NCI-H446 treated with DMSO at 0.1 percent for 48 hours (cell line): ENCODE data around the gene RAB9B.
"Not testable (repeated sequence)": the region's sequence is repeated elsewhere in the genome, so short reads cannot be mapped to it uniquely, and the experiment has no call there.

Experiments
- DNase-seq: peaks from one replicate; lab custom pipeline; 2025; lab: John Stamatoyannopoulos, UW

The RAB9B gene, protein sequence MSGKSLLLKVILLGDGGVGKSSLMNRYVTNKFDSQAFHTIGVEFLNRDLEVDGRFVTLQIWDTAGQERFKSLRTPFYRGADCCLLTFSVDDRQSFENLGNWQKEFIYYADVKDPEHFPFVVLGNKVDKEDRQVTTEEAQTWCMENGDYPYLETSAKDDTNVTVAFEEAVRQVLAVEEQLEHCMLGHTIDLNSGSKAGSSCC

GRCh38 chrX:103831803-103832544 lies at the start of gene RAB9B:
Gene RAB9B, minus strand, starts transcription at chrX:103832257. Its CDS starts 6,473 bp downstream, at chrX:103825784.
- DNase-seq, result no peak

DNA sequence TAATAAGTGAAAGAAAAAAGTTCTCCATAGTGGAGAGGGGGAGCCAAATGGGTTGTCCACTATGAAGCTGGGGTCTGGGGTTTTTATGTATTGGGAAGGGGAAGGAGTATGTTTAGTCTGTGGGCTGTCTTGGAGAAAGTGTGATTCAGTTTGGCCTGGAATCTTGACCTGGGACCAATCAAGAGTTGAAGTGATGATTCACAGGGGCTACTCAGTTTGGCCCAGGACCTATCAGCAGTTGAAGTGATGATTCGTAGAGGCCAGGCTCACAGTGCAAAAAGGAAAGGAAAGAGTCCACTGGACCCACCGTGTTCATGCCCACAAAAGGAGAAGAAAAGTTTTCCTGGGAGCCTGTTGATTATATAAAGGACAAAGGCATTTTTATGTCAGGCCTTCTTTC lies 47.3 kb upstream of the RAB9B start:
- no peak for DNase-seq

GRCh38 chrX:103878466-103879122 lies 46.5 kb upstream of the RAB9B start:
- no peak for DNase-seq

- no peak for DNase-seq
Measured at GRCh38 chrX:103877571-103877970, 45.5 kb upstream of the RAB9B start.

DNA sequence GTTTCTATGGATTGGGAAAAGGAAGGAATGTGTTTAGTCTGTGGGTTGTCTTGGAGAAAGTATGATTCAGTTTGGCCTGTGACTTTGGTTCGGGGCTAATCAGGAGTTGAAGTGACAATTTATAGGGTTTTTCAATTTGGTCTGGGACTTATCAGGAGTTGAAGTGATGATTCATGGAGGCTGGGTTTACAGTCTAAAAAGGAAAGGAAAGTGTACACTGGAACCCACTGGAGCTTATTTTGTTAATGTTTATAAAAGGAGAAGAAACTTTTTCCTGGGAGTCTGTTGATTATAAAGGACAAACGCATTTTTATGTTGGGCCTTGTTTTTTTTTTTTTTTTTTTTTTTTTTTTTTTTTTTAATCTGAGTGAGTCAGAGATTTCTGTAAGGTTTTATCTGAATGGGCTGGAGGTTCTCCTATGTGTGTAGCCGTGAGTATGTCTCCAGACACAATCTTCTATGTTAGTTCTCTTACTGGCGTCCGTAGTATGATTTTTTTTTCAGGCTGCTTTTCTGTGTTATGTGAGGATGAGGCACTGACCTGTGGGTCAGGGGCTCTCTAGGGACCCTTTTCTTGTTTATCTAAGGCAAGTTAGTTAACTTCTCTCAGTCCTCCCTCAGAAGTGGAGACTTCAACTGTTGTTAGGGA lies 33.0 kb upstream of the RAB9B start:
- no peak for DNase-seq

- DNase-seq, result no peak
Measured at GRCh38 chrX:103864149-103864548, 32.1 kb upstream of the RAB9B start.

- DNase-seq, result no peak
Measured at GRCh38 chrX:103861200-103861599, 29.1 kb upstream of the RAB9B start.

- no peak for DNase-seq
Measured at GRCh38 chrX:103849558-103849957, 17.5 kb upstream of the RAB9B start.

DNA sequence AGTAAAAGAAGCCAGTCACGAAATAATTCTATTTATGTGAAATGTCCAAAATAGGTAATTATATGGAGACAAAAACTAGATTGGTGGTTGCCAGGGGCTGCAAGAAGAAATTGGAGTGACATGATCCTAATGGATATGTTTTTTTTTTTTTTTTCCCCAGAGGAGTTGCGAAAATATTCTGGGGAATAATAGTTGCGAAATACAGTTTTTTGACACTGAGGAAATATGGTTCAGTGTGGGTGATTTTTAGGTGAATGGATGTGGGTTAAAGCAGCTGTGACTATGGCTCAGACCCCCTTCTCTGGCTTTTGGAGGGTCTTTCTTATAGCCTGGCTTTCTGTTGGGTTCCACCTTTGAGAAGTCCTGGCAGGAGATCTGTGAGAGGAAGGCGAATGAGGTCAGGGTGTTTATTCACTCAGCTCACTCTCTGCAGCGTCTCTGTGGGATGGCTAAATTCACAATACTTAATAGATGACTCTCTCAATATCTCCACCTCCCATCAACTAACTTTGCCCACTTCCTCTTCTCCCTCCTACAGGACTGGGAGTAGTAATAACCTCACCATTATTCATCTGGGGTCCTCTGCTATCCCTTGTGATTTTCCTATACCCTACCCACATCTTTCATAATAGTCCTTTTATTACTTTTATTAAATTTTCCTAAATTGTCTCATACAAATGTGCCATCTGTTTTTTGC lies 15.3 kb upstream of the RAB9B start:
- DNase-seq, result no peak

DNA sequence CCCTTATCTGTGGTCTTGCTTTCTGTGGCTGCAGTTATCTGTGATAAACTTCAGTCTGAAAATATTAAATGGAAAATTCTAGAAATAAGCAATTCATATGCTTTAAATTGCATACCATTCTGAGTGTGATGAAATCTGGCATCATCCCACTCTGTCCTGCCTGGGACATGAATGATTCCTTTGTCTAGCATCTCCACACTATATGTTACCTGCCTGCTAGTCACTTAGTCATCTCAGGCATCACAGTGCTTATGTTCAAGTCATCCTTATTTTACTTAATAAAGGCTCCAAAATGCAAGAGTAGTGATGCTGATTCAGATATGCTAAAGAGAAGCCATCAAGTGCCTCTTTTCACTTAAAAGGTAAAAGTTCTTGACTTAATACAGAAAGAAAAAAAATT lies 14.3 kb upstream of the RAB9B start:
- no peak for DNase-seq

- DNase-seq, result no peak
Measured at GRCh38 chrX:103845165-103845653, 13.2 kb upstream of the RAB9B start.

- DNase-seq, result no peak
Measured at GRCh38 chrX:103839404-103839803, 7.3 kb upstream of the RAB9B start.

DNA sequence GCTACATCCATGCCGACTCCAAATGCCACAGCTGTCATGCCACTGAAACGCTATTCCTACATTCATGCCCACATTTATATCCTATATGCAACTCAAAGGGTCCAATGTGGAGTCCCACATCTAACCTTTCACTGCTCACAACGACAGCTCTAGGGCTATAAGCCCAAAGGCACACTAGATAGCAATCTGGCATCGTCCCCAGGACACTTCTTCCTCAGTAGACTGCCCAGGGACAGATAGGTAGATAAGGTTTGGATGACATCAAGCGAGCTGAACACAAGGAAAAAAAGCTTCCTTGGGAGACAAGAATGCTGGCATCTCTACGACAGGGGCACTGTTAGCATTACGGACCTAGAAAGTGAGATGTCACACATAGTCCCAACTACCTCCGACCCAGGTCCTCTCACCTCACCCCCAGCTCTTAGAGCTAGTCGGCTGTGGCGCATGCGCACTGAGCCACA lies 685 bp downstream of the RAB9B start:
- no peak for DNase-seq

- no peak for DNase-seq
Measured at GRCh38 chrX:103830848-103831247, 1.2 kb downstream of the RAB9B start.

- DNase-seq, result no peak
Measured at GRCh38 chrX:103828529-103828928, 3.5 kb downstream of the RAB9B start.

DNA sequence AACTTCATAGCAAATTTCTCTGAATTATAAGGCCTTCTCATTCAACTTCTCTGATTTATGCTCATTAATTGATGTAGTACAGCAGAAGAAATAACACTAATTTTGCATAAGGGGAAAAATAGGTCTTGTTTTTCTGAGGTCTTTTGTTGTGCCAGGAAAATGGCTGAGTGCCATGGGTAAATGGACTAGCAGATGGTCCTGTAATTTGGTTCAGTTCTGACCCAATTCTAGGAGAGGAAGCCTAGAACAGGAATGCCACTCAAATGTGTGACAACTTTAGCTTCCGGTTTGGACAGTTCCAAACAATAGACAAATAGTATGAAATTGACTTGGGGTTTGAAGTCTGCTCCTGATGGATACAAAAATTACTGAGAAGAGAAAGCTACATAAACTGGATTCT lies 6.2 kb downstream of the RAB9B start:
- DNase-seq, result no peak

DNA sequence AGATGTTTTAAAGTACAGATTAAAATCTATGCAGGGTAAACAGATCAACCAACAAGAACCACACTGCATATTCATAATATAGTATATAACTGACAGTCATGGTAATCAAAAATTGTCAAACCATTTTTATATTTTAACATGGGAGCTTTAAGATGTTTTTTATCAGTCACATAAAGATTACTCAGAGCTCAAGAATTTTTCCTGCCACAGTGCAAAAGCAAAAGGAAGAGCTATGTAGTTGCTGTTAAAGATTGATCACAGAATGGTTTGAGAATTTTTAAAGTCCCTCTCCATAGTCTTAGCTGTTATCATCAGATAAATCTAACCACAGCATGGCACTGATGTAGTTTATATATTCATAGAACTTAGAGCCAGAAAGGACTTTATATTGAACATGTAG lies 8.5 kb downstream of the RAB9B start:
- DNase-seq, result no peak

GRCh38 chrX:103820802-103821201 lies 11.3 kb downstream of the RAB9B start:
- DNase-seq, result not testable (repeated sequence)

DNA sequence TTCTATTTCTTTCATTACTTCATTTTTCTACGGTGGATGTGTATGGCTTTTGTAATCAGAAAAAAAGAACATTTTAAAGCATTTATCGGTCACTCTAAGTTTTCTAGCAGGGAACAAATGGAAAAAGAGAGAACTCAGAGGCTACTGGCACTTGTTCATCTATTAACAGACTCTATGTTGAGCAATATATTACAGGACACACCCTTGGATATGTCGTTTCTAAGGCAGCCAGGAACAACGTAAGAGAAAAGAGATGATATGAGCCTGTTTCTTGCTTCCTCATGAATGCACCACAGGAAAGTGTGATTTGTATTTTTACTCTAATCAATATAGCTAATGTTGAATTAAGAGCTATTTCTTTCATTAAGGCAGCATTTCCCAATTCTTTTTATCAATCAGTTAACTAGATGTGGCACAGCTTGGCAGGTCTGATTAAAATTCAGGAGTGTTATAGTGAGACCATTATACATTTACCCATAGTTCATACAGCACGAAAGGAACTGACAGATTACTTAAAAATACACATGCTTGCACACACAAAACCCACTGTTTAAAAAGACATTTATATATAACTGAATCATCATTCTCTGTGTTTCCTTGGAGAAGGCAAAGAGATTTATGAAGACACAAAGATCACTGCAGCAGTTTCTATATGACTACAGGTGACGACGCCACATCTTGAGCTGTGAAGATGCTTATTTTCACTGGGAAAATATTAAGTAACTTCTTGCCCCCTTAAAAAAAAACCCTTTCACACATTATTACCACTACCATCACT lies 13.0 kb downstream of the RAB9B start:
- no peak for DNase-seq

DNA sequence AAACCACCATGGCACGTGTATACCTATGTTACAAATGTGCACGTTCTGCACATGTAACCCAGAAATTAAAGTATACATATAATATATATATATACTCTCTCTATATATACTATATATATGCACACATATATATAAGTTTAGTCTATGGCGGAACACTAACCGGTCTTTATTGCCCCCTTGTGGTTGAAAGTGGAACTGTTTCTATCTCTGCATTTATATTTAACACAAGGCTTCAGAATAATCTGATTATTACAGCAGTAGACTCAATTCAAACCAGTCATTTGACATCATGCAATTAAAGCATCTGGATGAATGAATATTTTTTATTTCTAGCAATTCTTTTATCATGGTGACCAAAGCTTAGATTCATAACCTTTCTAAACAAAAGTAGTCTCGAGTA lies 14.6 kb downstream of the RAB9B start:
- no peak for DNase-seq

GRCh38 chrX:103817101-103817500 lies 15.0 kb downstream of the RAB9B start:
- DNase-seq, result not testable (repeated sequence)
